ENCODE results near the gene ALDOA. TPM values are rescaled to one million over a fixed set of nuclear protein-coding genes. Genes with fewer than 3 reads are reported as not detected.

Gene ALDOA
- total and polyA plus RNA-seq, 9 of the 15 experiments (the other 6 are each of a cell fraction or from before 2014, with no cell fraction given) = 311 to 2,224 (median 1,293) TPM

DNA sequence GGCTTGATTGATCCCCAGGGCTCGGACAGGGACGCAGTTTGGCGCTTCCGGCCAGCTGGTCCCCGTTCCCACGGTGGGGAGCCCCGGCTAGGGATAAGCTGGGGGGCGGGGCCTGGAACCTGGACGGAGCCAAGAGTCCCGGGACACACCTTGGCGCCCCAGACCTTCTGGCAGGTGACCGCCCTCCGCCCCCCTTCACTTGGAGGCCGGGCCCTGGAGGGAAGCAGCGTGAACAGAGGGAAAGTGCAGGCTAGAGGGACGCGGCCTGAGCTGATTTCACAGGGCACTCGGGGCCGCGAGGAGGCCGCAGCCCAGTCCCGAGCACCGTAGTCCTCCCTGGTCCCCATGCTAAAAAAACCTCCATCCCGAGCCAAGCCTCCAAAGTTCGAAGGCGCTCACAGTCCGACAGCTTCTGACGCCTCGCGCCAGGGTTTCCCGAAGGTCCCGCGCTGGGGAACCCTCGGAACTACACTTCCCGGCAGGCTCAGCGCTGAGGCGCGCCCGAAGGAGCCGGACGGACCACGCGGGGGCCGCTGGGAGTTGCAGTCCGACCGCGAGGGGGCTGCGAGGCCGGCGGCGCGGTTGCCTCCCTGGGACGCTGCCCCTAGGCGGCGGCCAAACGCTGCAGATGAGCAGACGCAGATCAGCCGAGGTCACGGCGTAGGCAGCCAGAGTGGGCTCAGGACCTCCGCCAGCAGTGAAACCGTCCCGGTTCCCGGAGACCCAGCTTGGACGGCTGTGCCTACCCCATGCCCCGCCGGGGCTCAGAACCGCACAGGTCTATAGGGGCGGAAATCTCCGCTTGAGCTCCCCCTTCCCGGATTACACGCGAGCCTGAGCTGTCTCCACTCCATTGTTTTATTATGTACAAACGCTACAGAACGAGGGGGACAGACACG lies 26.2 kb downstream of the ALDOA start, which contains the start of gene TBX6 (continued):
- TF ChIP-seq AFF1 (IDR thresholded peaks at IDR 0.05; ENCODE audit: low read depth in 1 of 2, partially characterized antibody in 2 of 2) = peak in 1 of 2 experiments; percentile 98
- TF ChIP-seq SRF (CRISPR knock-in tag; IDR thresholded peaks at IDR 0.05) = peak in 1 of 2 experiments; percentile 87; a peak in 1 of 4 replicates
- TF ChIP-seq RCOR1 (IDR thresholded peaks at IDR 0.05; ENCODE audit: borderline replicate concordance in 1 of 2, low read depth in 2 of 2, low read length in 2 of 2) = peak in 1 of 2 experiments; percentile 57; a peak in 1 of 4 replicates
- TF ChIP-seq MBD2 (IDR thresholded peaks at IDR 0.05; ENCODE audit: borderline replicate concordance, low read depth) = peak; percentile 87; the same call in 1 of the 2 replicates
- TF ChIP-seq ZFP91 (CRISPR knock-in tag; IDR thresholded peaks at IDR 0.05) = no peak
- peak; percentile 50 for TF ChIP-seq POU5F1 (IDR thresholded peaks at IDR 0.05; ENCODE audit: borderline replicate concordance, low read depth, low read length, partially characterized antibody)
- peak; percentile 50 for TF ChIP-seq NEUROD1 (IDR thresholded peaks at IDR 0.05; ENCODE audit: borderline replicate concordance, low read depth, low read length, partially characterized antibody)
- TF ChIP-seq GATAD2B (IDR thresholded peaks at IDR 0.05; ENCODE audit: borderline replicate concordance) = 0 out of 2 replicates have a peak, but pooled peaks have one; percentile 31
- TF ChIP-seq KDM5B (IDR thresholded peaks at IDR 0.05; ENCODE audit: insufficient replicate concordance, low read depth, low read length) = peak; percentile 68
- TF ChIP-seq SMAD2 (IDR thresholded peaks at IDR 0.05; ENCODE audit: low read depth, low read length) = peak; percentile 86; the same call in 1 of the 2 replicates
- 0 out of 2 replicates have a peak, but pooled peaks have one; percentile 19 for TF ChIP-seq XRCC5 (IDR thresholded peaks at IDR 0.05; ENCODE audit: low read depth, low read length)
- 0 out of 2 replicates have a peak, but pooled peaks have one; percentile 18 for TF ChIP-seq ZHX1 (conservative IDR thresholded peaks at IDR 0.05; ENCODE audit: low read length)
- TF ChIP-seq ETV6 (IDR thresholded peaks at IDR 0.05; ENCODE audit: borderline replicate concordance in 1 of 2, low read depth in 2 of 2, low read length in 1 of 2) = no peak; a peak in 1 of 4 replicates
- no peak for TF ChIP-seq ETV6 (CRISPR knock-in tag; IDR thresholded peaks at IDR 0.05; ENCODE audit: borderline replicate concordance)
- no peak for TF ChIP-seq KAT2B (IDR thresholded peaks at IDR 0.05; ENCODE audit: low read depth, low read length)
- TF ChIP-seq CHCHD3 (CRISPR knock-in tag; IDR thresholded peaks at IDR 0.05) = 0 out of 2 replicates have a peak, but pooled peaks have one; percentile 59

All from K562 (cell line).